WERI-Rb-1 (cell line): ENCODE data around the gene NDC1.

Experiments
- DNase-seq: peaks from one replicate; pipeline ENCODE4 v3.0.0-alpha.2; 2020
- H3K27ac ChIP-seq: fragments of 250-450 bp; sonication (Bioruptor Pico); 2 replicates; pipeline ENCODE4 v1.5.1; 2020; ENCODE audit warnings: mild to moderate bottlenecking, moderate library complexity
- H3K27me3 ChIP-seq: fragments of 250-450 bp; sonication (Bioruptor Pico); 2 replicates; pipeline ENCODE4 v1.5.1; 2021; ENCODE audit warnings: mild to moderate bottlenecking, low read depth, moderate library complexity; ENCODE audit not compliant: insufficient read depth, severe bottlenecking
- H3K36me3 ChIP-seq: fragments of 250-450 bp; sonication (Bioruptor Pico); 2 replicates; pipeline ENCODE4 v1.5.1; 2020; ENCODE audit warnings: mild to moderate bottlenecking, moderate library complexity
- H3K4me3 ChIP-seq: 2 replicates; pipeline ENCODE4 v1.5.1; 2011; ENCODE audit warnings: low read depth, mild to moderate bottlenecking, control low read depth, low read length
- H3K9me3 ChIP-seq: fragments of 250-450 bp; sonication (Bioruptor Pico); 2 replicates; pipeline ENCODE4 v1.5.1; 2021; ENCODE audit warnings: mild to moderate bottlenecking, moderate library complexity; ENCODE audit not compliant: severe bottlenecking
- CTCF ChIP-seq: IDR thresholded peaks from 2 replicates; pipeline ENCODE4 v1.5.1; 2011; ENCODE audit warnings: low read depth, mild to moderate bottlenecking, control low read depth, inconsistent platforms, low read length

Gene NDC1

GRCh38 chr1:53804791-53805505, 33.1 kb downstream of the NDC1 start:
- no peak for DNase-seq
- Histone ChIP-seq H3K9me3 (no peaks in the 10 kb centered on the region), H3K36me3 (peaks cover 26% of the 10 kb centered on the region), H3K4me3 (no peak overlapping the region), H3K27me3 (no peaks in the 10 kb centered on the region), H3K27ac (no peak overlapping the region)
- no peak for TF ChIP-seq CTCF

- H3K27ac ChIP-seq, result no peak overlapping the region
- H3K4me3 ChIP-seq, result no peak overlapping the region
- no peak for TF ChIP-seq CTCF
- H3K27me3 ChIP-seq, result no peaks in the 10 kb centered on the region
- DNase-seq, result no peak
- no peaks in the 10 kb centered on the region for H3K9me3 ChIP-seq
- H3K36me3 ChIP-seq, result peaks cover 29% of the 10 kb centered on the region
These were observed 33.9 kb downstream of the NDC1 start for GRCh38 chr1:53804181-53804580.

GRCh38 chr1:53800621-53801020, 37.5 kb downstream of the NDC1 start:
- peaks cover 23% of the 10 kb centered on the region for H3K36me3 ChIP-seq
- H3K27ac ChIP-seq, result no peak overlapping the region
- no peaks in the 10 kb centered on the region for H3K27me3 ChIP-seq
- no peaks in the 10 kb centered on the region for H3K9me3 ChIP-seq
- H3K4me3 ChIP-seq, result no peak overlapping the region
- TF ChIP-seq CTCF, result no peak
- no peak for DNase-seq

GRCh38 chr1:53799141-53799540, 39.0 kb downstream of the NDC1 start:
- H3K9me3 ChIP-seq, result no peaks in the 10 kb centered on the region
- H3K4me3 ChIP-seq, result no peak overlapping the region
- TF ChIP-seq CTCF, result no peak
- peaks cover 17% of the 10 kb centered on the region for H3K36me3 ChIP-seq
- H3K27ac ChIP-seq, result no peak overlapping the region
- H3K27me3 ChIP-seq, result no peaks in the 10 kb centered on the region
- no peak for DNase-seq

- DNase-seq, result no peak
- H3K36me3 ChIP-seq, result peaks cover 25% of the 10 kb centered on the region
- no peaks in the 10 kb centered on the region for H3K9me3 ChIP-seq
- no peaks in the 10 kb centered on the region for H3K27me3 ChIP-seq
- no peak overlapping the region for H3K27ac ChIP-seq
- no peak for TF ChIP-seq CTCF
- no peak overlapping the region for H3K4me3 ChIP-seq
These were observed 45.3 kb downstream of the NDC1 start for GRCh38 chr1:53792806-53793205.

GRCh38 chr1:53787655-53788054, 50.4 kb downstream of the NDC1 start:
- H3K36me3 ChIP-seq, result peaks cover 41% of the 10 kb centered on the region
- no peak for TF ChIP-seq CTCF

More at GRCh38 chr1:53787655-53788054, 50.4 kb downstream of the NDC1 start:
- H3K27me3 ChIP-seq, result no peaks in the 10 kb centered on the region
- no peaks in the 10 kb centered on the region for H3K9me3 ChIP-seq
- H3K4me3 ChIP-seq, result no peak overlapping the region
- H3K27ac ChIP-seq, result no peak overlapping the region
- DNase-seq, result no peak
